ENCODE measurements around the gene DUSP3. TPM values are rescaled to one million over a fixed set of nuclear protein-coding genes. Genes with fewer than 3 reads are reported as not detected.

DUSP3 gene
- total and polyA plus RNA-seq, 8 donors, result 33.0 to 97.8 (median 63.5) TPM

DNA sequence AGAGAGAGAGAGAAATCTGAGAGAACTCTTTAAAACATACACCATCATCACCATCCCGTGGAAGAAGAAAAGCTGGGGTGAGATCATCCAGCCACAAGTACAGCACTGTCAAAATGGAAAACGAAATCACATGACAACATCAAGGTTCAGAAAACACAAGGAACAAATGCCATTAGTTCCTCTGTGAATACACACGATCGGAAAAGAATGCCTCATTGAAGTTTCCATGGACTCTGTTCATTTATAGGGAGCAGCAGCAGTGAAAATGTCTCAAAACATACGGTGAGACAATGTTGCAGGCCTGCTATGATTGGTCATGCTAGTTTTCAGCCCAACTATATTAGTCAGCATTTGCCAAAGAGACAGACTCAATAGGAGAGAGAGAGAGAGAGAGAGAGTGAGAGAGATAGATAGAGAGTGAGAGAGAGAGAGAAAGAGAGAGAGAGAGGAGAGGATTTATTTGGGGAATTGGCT is 5.9 kb upstream of the DUSP3 start:
- Histone ChIP-seq H3K4me1 (peaks cover 6 to 10% (median 9%) of the 10 kb centered on the region in 4 donors), H3K36me3 (no peaks in the 10 kb centered on the region), H3K9me3 (no peaks in the 10 kb centered on the region), H3K27ac (no peak overlapping the region), H3K4me3 (no peak overlapping the region), H3K27me3 (no peaks in the 10 kb centered on the region)
- no peak for DNase-seq
- intact Hi-C loops (cut with DNase I; ENCODE audit: low total_unique reads), result no loop called here
- TF ChIP-seq, protein P1, sequence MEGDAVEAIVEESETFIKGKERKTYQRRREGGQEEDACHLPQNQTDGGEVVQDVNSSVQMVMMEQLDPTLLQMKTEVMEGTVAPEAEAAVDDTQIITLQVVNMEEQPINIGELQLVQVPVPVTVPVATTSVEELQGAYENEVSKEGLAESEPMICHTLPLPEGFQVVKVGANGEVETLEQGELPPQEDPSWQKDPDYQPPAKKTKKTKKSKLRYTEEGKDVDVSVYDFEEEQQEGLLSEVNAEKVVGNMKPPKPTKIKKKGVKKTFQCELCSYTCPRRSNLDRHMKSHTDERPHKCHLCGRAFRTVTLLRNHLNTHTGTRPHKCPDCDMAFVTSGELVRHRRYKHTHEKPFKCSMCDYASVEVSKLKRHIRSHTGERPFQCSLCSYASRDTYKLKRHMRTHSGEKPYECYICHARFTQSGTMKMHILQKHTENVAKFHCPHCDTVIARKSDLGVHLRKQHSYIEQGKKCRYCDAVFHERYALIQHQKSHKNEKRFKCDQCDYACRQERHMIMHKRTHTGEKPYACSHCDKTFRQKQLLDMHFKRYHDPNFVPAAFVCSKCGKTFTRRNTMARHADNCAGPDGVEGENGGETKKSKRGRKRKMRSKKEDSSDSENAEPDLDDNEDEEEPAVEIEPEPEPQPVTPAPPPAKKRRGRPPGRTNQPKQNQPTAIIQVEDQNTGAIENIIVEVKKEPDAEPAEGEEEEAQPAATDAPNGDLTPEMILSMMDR (IDR thresholded peaks at IDR 0.05), result no peak
- no peak for TF ChIP-seq EP300 (IDR thresholded peaks at IDR 0.05)
- no peak for TF ChIP-seq POLR2AphosphoS5 (IDR thresholded peaks at IDR 0.05)
- no peak for TF ChIP-seq POLR2A (IDR thresholded peaks at IDR 0.05)
- 70 to 79% (median 71%) methylated on average over 5 of the region's 5 CpGs for WGBS, 5 donors

DNA sequence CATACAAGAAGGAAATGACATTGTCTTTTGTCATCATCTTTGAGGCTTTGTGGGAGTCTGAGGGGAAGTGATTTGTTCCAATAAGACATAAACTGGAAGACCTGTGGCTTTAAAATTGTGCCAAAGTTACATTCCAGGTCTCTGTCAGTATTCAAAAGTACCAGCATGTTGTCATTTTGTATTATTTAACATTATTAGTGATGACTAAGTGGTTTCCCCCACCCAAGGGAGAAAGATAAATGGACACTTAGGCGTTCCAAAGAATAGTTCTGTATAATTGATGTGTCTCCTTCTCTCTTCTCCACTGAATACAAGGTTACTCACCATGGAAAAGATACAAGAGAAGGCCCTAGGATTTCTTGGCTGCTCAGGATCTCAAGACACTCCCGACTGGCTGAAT is 5.3 kb upstream of the DUSP3 start:
- H3K27me3 ChIP-seq, result no peaks in the 10 kb centered on the region
- intact Hi-C loops (cut with DNase I; ENCODE audit: low total_unique reads), result no loop called here
- H3K4me1 ChIP-seq, result peaks cover 12 to 16% (median 14%) of the 10 kb centered on the region in 4 donors
- WGBS, 5 donors, result 72 to 84% (median 79%) methylated on average over 2 of the region's 2 CpGs
- H3K4me3 ChIP-seq, result no peak overlapping the region
- no peaks in the 10 kb centered on the region for H3K36me3 ChIP-seq
- TF ChIP-seq POLR2AphosphoS5 (IDR thresholded peaks at IDR 0.05), result no peak
- TF ChIP-seq EP300 (IDR thresholded peaks at IDR 0.05), result no peak
- TF ChIP-seq, protein P1 (IDR thresholded peaks at IDR 0.05), result no peak
- no peak for TF ChIP-seq POLR2A (IDR thresholded peaks at IDR 0.05)
- no peak for DNase-seq
- no peaks in the 10 kb centered on the region for H3K9me3 ChIP-seq
- H3K27ac ChIP-seq, result no peak overlapping the region

DNA sequence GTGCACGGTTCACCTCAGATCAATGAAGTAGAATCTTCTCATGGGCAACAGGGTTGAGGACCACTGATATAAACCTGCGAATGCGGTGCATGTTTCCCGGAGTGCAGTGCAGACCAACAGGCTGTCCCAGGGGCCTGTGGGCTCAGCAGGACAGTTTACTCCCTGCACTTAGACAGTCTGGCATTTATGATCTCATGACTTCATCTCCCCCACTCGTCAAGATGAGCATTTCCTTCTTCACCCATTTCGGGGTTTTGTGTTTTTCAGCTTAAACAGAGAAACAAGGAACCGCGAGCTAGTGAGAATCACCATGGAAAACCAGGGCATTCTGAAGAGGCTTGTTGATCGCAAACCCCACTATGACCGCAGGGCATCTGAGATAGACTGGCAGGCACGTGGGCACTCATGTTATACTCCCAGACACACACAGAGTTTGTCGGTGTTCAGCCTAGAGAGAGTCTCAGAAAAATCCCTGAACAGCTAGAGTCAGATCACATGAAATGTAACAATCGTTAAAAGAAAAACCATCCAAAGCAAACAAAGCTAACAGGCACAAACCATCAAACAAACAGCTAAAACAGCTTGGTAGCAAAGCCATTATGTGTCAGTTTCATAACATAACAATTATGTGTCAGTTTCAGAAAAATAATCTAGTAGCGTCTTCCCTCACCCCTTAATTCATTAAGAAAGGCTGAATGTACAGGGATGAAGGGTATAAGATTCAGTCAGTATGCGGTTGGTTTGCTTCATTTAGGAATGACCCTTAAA is 4.3 kb upstream of the DUSP3 start:
- H3K27ac ChIP-seq, result no peak overlapping the region
- peaks cover 15 to 17% (median 15%) of the 10 kb centered on the region in 4 donors for H3K4me1 ChIP-seq
- WGBS, 5 donors, result 83 to 90% (median 85%) methylated on average over 15 of the region's 15 CpGs
- DNase-seq, result no peak
- no peaks in the 10 kb centered on the region for H3K9me3 ChIP-seq
- no peaks in the 10 kb centered on the region for H3K36me3 ChIP-seq
- TF ChIP-seq, protein P1 (IDR thresholded peaks at IDR 0.05), result no peak
- TF ChIP-seq EP300 (IDR thresholded peaks at IDR 0.05) (no peak), POLR2A (IDR thresholded peaks at IDR 0.05) (no peak), POLR2AphosphoS5 (IDR thresholded peaks at IDR 0.05) (no peak)
- intact Hi-C loops (cut with DNase I; ENCODE audit: low total_unique reads), result no loop called here
- no peaks in the 10 kb centered on the region for H3K27me3 ChIP-seq
- H3K4me3 ChIP-seq, result no peak overlapping the region

DNA sequence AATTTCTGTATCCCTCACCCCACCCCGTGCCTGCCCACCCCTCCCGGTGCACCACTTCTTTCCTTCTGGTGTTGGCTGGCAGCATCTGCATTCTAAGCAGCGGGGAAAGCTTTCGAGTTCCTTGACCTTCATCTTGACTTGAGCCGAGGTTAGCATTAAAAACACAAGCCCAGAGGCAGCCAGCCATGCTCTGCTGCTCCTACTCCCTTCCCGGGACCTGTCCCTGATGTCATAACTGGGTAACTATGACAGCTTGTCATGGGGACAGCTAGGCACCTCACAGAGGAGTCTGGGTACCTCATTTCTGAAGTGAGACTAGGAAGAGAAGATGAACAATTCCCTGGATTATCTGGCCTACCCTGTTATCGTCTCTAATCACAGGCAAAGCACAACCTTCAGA is 1.4 kb upstream of the DUSP3 start, which contains the start of gene CFAP97D1:
TSS of gene CFAP97D1 (plus strand) at position 301 of the 400 bp plus-strand sequence. CDS start at position 329, 28 bp downstream.
- TF ChIP-seq, protein P1 (IDR thresholded peaks at IDR 0.05), result no peak
- TF ChIP-seq POLR2AphosphoS5 (IDR thresholded peaks at IDR 0.05), result no peak
- TF ChIP-seq EP300 (IDR thresholded peaks at IDR 0.05), result no peak
- no peak for TF ChIP-seq POLR2A (IDR thresholded peaks at IDR 0.05)
- Histone ChIP-seq H3K27ac (peak within 1 kb of the TSS in 4 of 5 donors; percentile 99 to 100 (median 99)), H3K9me3 (no peaks in the 10 kb centered on the region), H3K4me1 (peaks cover 36 to 45% (median 40%) of the 10 kb centered on the region in 4 donors), H3K4me3 (peak within 1 kb of the TSS; percentile 68 to 96 (median 82)), H3K36me3 (peaks cover 0 to 16% (median 8%) of the 10 kb centered on the region in 4 donors), H3K27me3 (no peaks in the 10 kb centered on the region)
- no peak for DNase-seq
- WGBS, 5 donors, result 19 to 41% (median 34%) methylated on average over 7 of the region's 7 CpGs
- intact Hi-C loops (cut with DNase I; ENCODE audit: low total_unique reads), result no loop called here
